Measurements from ENCODE around the gene KIF6.

KIF6 gene

DNA sequence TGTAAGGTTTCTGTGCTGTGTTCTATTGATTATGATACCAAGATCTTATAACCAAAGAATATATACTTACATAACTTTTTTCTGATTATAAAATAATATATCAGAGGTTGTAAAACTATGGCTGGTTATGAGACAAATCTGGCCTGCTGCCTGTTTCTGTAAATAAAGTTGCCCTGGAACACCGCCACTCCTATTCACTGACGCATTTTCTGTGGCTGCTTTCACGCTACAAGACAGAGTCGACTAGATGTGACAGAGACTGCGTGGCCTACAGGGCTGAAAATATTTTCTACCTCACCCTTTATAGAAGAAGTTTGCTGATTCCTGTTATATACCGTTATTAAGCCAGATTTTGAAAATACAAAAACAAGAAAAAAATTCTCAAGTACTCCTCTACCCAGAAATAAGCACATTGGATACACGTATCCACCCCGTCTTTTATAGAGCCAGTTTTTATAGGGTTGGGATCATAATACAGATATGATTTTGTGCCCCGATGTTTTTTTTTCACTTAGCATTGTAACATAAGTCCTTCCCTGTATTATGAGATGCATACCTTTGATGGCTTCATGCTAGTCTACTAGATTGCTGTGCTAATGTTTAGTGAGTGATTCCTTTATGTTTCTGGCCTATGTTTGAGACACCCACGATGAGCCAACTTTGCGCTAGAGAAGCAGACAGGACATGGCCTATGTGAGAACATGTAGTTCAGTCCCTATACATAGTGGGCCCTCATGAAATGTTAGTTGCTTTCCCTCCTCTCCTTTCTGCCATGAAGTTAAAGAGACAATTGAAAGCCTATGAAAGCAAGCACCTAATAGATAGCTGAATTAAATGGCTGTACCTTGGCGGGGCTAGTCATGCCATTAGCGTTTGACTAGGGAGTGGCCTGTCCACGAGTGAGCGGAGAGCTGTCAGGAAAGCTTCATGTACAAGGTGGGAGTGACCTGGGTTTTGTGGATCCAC, 304.6 kb downstream of the KIF6 start:
- H3K9me3 ChIP-seq (replicated peaks; ENCODE audit: insufficient read depth, low read length), result no peaks in the 10 kb centered on the region
- DNase-seq, result no peak
- H3K4me1 ChIP-seq (ENCODE audit: low read length), result peaks cover 12% of the 10 kb centered on the region; the same call in 1 of the 2 replicates
- no peaks in the 10 kb centered on the region for H4K20me1 ChIP-seq (ENCODE audit: insufficient read depth, low read length)
- H3K79me2 ChIP-seq (ENCODE audit: low read length), result no peaks in the 10 kb centered on the region
- H3K9me2 ChIP-seq (replicated peaks; ENCODE audit: insufficient read depth, low read length), result no peaks in the 10 kb centered on the region
- H3K27me3 ChIP-seq (replicated peaks; ENCODE audit: insufficient read depth, low read length), result no peaks in the 10 kb centered on the region
- H3K4me3 ChIP-seq (ENCODE audit: low read length), result no peak overlapping the region
- H3K36me3 ChIP-seq (replicated peaks; ENCODE audit: insufficient read depth, low read length), result no peaks in the 10 kb centered on the region
- no peak overlapping the region for H3K27ac ChIP-seq (ENCODE audit: low read length)
- H3F3A ChIP-seq (ENCODE audit: insufficient read depth, low read length), result no peaks in the 10 kb centered on the region
- TF ChIP-seq, protein P1, sequence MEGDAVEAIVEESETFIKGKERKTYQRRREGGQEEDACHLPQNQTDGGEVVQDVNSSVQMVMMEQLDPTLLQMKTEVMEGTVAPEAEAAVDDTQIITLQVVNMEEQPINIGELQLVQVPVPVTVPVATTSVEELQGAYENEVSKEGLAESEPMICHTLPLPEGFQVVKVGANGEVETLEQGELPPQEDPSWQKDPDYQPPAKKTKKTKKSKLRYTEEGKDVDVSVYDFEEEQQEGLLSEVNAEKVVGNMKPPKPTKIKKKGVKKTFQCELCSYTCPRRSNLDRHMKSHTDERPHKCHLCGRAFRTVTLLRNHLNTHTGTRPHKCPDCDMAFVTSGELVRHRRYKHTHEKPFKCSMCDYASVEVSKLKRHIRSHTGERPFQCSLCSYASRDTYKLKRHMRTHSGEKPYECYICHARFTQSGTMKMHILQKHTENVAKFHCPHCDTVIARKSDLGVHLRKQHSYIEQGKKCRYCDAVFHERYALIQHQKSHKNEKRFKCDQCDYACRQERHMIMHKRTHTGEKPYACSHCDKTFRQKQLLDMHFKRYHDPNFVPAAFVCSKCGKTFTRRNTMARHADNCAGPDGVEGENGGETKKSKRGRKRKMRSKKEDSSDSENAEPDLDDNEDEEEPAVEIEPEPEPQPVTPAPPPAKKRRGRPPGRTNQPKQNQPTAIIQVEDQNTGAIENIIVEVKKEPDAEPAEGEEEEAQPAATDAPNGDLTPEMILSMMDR (IDR thresholded peaks at IDR 0.05; ENCODE audit: low read length), result no peak
- no peak for TF ChIP-seq EZH2 (optimal IDR thresholded peaks at IDR 0.05; ENCODE audit: low read depth, low read length)
- TF ChIP-seq EZH2phosphoT487 (IDR thresholded peaks at IDR 0.05; ENCODE audit: low read length), result no peak
- H2AFZ ChIP-seq (ENCODE audit: low read length), result no peak overlapping the region
- H3K4me2 ChIP-seq (ENCODE audit: low read depth, low read length), result no peak overlapping the region
- H3K9ac ChIP-seq (ENCODE audit: low read length), result no peak overlapping the region

DNA sequence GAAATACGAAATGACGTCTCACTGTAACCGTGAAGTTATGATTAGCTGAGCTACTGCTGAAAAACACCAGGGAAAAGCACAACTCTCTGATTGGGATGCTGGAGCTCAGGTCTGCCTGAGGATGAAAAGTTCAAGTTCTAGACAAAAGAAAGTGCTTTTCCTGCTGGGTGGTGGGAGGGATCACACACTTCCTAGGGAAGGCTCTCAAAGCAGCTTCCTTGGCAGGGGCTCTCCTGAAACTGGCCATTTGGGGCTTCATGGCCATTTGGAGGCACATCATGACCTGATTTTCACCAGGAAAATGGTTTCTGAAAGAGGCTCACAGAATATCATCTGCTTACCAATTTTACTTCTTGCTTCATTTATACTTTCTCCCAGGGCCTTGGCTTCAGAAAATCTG, 305.6 kb downstream of the KIF6 start:
- TF ChIP-seq EZH2phosphoT487 (IDR thresholded peaks at IDR 0.05; ENCODE audit: low read length) (no peak), EZH2 (optimal IDR thresholded peaks at IDR 0.05; ENCODE audit: low read depth, low read length) (no peak)
- TF ChIP-seq, protein P1 (IDR thresholded peaks at IDR 0.05; ENCODE audit: low read length), result no peak
- no peak for DNase-seq

DNA sequence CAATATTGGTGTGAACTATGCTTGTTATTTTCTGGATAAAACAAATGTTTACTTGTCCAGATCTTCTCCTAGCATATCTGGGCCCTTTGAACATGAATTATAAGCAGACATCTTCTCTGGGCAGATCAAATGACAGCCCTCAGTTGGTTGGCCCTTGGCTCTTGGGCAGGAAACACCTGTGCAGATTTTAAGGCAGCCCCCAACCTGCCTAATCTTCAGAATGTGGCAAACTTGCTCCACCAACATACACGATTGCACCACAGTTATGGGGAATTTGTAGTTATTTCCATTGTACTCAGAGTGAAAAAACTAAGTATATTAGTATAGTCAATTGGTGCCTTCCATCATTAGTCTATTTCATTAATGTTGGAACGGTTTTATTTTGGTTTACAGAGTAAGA, 307.8 kb downstream of the KIF6 start:
- H3K4me2 ChIP-seq (ENCODE audit: low read depth, low read length), result no peak overlapping the region
- H3K79me2 ChIP-seq (ENCODE audit: low read length), result no peaks in the 10 kb centered on the region
- H3K4me3 ChIP-seq (ENCODE audit: low read length), result no peak overlapping the region
- H3K27me3 ChIP-seq (replicated peaks; ENCODE audit: insufficient read depth, low read length), result no peaks in the 10 kb centered on the region
- H3K9me2 ChIP-seq (replicated peaks; ENCODE audit: insufficient read depth, low read length), result no peaks in the 10 kb centered on the region
- no peaks in the 10 kb centered on the region for H3K36me3 ChIP-seq (replicated peaks; ENCODE audit: insufficient read depth, low read length)
- peak overlapping the region; percentile 13; the same call in 1 of the 2 replicates for H2AFZ ChIP-seq (ENCODE audit: low read length)
- peaks cover 12% of the 10 kb centered on the region; the same call in 1 of the 2 replicates for H3K4me1 ChIP-seq (ENCODE audit: low read length)
- no peaks in the 10 kb centered on the region for H4K20me1 ChIP-seq (ENCODE audit: insufficient read depth, low read length)
- no peaks in the 10 kb centered on the region for H3K9me3 ChIP-seq (replicated peaks; ENCODE audit: insufficient read depth, low read length)
- H3K9ac ChIP-seq (ENCODE audit: low read length), result no peak overlapping the region
- DNase-seq, result peak; percentile 59
- no peak for TF ChIP-seq EZH2phosphoT487 (IDR thresholded peaks at IDR 0.05; ENCODE audit: low read length)
- TF ChIP-seq, protein P1 (IDR thresholded peaks at IDR 0.05; ENCODE audit: low read length), result no peak
- TF ChIP-seq EZH2 (optimal IDR thresholded peaks at IDR 0.05; ENCODE audit: low read depth, low read length), result no peak
- no peaks in the 10 kb centered on the region for H3F3A ChIP-seq (ENCODE audit: insufficient read depth, low read length)
- H3K27ac ChIP-seq (ENCODE audit: low read length), result no peak overlapping the region

More for the DNA sequence above, 305.6 kb downstream of the KIF6 start:
- H3K27ac ChIP-seq (ENCODE audit: low read length), result no peak overlapping the region
- no peaks in the 10 kb centered on the region for H3F3A ChIP-seq (ENCODE audit: insufficient read depth, low read length)
- no peaks in the 10 kb centered on the region for H3K27me3 ChIP-seq (replicated peaks; ENCODE audit: insufficient read depth, low read length)
- H3K4me2 ChIP-seq (ENCODE audit: low read depth, low read length), result no peak overlapping the region
- H3K4me1 ChIP-seq (ENCODE audit: low read length), result peaks cover 12% of the 10 kb centered on the region; the same call in 1 of the 2 replicates
- no peaks in the 10 kb centered on the region for H3K9me3 ChIP-seq (replicated peaks; ENCODE audit: insufficient read depth, low read length)
- no peaks in the 10 kb centered on the region for H3K36me3 ChIP-seq (replicated peaks; ENCODE audit: insufficient read depth, low read length)
- H3K4me3 ChIP-seq (ENCODE audit: low read length), result no peak overlapping the region
- no peak overlapping the region for H3K9ac ChIP-seq (ENCODE audit: low read length)
- no peaks in the 10 kb centered on the region for H3K79me2 ChIP-seq (ENCODE audit: low read length)
- no peak overlapping the region for H2AFZ ChIP-seq (ENCODE audit: low read length)
- no peaks in the 10 kb centered on the region for H3K9me2 ChIP-seq (replicated peaks; ENCODE audit: insufficient read depth, low read length)
- no peaks in the 10 kb centered on the region for H4K20me1 ChIP-seq (ENCODE audit: insufficient read depth, low read length)
